ENCODE results near the gene CNIH1.
"Not testable (repeated sequence)": the region's sequence is repeated elsewhere in the genome, so short reads cannot be mapped to it uniquely, and the experiment has no call there.

Gene CNIH1

DNA sequence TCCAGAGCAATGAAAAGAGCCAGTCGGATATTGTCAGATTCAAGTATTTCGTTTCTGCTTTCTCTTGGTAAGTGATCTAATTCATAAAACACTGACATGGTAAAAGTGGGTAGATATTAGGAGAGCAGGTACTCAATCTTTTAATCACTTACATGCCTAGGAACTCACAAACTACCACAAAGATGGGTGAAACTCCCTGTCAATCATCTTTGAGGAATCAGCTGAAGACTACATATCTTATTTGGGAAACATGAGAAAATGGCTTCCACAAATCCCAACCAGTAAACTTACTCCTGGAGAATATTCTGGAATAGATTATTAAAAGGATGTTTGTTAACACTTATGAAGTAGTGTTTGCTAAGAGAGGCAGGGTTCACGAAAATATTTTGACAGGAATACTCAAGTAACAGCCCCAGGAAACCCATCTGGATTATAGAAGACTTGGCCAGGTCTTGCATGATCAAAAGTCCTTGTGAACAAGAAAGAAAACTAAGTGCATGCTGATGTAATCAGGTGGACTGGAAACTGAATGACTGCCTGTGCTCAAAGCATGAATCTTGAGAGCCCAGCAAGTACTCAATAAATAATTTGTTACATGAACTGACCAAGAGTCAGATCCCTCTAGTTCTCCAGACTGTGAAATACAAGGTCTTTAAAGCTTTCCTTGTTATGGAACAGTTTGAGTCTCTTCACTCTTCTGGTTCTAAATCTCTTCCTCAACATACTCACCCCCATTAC is 15.5 kb downstream of the CNIH1 start:
- DNase-seq, result no peak

DNA sequence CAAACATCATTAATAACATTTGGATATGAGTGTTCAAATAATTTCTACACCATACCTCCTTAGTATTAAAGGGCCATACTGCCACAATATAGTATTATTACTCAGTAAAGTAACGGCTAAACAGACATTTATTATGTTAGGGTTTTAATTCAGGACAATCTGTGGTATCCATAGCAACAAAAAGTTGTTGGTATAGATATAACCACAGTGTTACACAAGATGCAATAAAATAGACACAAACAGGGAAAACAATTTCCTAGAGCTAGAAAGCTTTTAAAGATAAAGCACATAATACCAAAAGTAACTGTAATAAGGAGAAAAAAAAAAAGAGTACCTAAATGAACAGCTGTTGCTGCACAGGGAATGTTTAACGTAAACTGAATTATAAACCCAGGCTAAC is 16.1 kb downstream of the CNIH1 start:
- DNase-seq, result no peak

DNA sequence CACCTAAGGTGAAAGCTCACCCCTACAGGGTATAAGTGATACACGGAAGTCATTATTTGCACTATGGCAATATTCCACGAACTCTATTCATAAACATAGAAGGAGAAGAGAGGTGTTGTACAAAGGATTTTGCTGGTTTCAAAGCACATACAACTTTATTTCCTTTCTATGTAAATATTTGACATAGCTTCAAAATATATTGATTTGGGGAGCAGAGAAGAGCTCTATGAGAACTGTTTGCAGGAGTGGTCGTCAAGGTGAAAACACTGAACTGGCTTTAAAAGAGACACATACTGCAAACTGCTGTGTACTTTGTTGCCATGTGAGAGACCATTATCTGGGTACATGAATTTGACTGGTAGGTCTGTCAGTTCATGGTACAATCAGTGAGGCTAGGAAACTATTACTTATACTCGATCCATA is 16.7 kb downstream of the CNIH1 start:
- no peak for DNase-seq

DNA sequence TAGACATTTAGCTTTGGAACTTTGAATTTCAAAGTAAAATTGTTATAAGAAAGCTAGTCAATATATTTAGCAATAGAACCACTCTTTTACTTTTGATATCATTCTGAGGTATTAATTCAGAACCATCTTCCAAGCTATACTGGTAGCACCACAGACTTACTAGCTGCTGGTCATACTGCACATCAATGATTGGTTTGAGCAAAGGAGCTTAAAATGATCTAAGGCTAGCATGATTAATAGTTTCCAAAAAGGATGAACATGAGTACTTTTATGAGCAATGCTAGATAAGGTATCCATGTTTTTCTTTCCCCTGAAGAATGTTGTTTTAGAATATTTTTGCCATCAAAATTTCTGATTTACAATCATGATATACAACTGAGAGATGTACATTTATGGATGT is 17.2 kb downstream of the CNIH1 start:
- no peak for DNase-seq

DNA sequence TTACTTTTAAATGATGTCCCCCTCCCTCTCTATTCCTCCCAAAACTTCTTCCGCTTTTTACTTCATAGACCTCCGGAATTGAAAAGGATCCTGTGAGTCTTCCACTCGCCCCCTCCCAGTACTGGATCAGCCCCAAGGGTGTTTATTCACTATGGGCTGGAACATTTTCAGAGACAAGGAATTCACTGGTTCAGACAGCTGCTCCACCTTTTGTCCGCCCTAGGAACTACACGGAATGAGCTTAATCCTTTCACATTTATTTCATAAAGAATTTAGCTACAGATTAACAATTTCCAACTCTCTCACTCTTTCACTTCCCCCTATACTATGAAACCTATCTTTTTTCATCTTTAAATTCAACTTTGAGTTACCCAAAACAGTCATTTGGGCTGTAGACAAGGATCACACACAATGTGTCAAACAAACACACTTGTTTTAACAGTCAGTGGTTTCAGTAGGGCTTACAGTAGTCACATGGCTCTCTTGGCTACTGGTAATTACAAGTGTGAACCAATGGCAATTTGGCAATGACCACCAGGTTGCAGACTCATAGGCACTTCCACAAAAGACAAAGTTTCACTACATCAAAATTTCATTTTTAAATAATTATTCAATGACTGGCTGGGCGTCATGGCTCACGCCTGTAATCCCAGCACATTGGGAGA is 20.6 kb downstream of the CNIH1 start:
- DNase-seq, result peak; percentile 8

DNA sequence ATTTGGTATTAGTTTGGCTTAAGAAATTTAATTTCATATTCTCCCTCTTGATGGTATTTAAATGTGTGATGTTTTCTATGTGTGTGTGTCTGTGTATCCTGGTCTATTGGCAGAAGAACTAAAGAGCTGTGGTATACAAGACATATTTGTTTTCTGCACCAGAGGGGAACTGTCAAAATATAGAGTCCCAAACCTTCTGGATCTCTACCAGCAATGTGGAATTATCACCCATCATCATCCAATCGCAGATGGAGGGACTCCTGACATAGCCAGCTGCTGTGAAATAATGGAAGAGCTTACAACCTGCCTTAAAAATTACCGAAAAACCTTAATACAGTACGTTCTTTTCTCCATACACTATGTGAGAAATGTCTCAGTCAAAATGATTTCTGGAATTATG is 29.8 kb downstream of the CNIH1 start:
- no peak for DNase-seq

DNA sequence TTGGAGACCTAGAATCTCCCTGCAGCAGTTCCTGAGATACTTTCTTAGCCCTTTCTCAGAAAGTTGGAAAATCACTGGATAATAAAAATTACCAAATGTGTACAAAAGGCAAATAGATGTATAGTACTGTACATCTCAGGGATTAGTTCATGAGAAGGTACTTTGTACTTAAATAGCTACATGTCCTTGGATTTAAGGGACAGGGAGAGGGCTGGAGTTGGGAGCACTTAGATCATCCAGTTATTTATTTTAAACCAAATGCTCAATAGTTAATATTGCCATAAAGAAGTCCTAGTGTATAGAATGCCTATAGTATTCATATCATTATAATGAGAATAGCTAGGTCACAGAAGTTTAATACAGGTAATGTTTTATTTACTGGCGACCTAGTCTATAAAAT is 31.0 kb downstream of the CNIH1 start:
- DNase-seq, result no peak

DNA sequence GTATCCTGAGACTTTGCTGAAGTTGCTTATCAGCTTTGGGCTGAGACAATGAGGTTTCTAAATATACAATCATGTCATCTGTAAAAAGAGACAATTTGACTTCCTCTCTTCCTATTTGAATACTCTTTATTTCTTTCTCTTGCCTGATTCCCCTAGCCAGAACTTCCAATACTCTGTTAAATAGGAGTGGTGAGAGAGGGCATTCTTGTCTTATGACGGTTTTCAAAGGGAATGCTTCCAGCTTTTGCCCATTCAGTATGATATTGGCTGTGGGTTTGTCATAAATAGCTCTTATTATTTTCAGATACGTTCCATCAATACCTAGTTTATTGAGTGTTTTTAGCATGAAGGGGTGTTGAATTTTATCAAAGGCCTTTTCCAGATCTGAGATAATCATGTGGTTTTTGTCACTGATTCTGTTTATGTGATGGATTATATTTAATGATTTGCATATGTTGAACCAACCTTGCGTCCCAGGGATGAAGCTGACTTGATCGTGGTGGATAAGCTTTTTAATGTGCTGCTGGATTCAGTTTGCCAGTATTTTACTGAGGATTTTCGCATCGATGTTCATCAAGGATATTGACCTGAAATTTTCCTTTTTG is 37.7 kb downstream of the CNIH1 start:
- DNase-seq, result not testable (repeated sequence)

DNA sequence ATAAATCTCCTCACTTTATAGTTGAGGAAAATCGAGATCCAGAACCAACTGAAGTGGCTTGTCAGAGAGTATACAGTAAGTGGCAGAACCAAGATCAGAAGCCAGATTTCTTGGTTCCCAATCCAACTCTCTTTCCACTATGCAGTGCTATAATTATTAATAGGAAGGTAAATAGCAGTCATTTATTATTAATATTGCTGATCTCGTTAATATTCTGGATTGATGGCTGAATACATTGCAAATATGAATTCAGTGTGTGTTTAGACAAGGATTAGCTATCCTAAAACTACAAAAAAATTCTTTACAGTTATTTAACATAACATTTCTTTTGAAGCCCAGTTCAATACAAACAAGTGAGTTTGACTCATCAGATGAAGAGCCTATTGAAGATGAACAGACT is 41.6 kb downstream of the CNIH1 start:
- no peak for DNase-seq

DNA sequence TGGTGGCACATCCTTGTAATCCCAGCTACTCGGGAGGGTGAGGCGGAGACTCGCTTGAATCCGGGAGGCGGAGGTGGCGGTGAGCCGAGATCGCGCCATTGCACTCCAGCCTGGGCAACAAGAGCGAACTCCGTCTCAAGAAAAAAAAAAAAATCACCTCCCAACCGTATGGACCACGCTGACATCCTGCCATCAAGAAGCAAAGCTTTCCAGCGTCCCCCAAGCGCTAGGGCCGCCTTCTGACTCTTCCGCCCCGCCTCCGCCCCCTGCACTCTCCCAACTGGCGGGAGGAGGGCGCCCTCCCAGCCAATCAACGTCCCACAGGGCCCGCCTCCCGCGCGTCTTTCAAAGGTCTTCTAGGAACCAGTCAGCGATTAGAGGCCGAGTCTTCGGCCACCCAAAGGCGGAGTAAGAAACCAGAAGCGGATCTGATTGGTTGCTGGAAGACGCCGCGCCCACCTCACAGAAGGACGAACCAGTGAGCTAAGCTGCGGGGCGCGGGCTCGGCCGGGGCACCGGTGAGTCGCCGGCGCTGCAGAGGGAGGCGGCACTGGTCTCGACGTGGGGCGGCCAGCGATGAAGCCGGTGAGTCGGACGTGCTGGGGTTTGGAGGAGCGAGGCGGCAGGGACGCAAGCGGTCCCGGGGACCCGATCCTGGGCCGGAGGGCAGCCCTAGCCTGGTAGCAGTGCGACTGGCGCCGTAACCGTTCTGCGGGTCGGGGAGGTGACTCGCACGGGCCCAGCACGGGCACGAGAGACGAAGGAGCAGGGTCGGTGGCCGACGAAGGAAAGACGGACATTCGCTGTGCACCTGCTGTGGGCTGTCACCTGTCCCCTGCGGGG is 44.5 kb downstream of the CNIH1 start, which contains the start of gene CDKN3:
TSS of gene CDKN3 (plus strand) at position 515 of the 843 bp plus-strand sequence. CDS start at position 577, 62 bp downstream.
- DNase-seq, result peak; percentile 98

DNA sequence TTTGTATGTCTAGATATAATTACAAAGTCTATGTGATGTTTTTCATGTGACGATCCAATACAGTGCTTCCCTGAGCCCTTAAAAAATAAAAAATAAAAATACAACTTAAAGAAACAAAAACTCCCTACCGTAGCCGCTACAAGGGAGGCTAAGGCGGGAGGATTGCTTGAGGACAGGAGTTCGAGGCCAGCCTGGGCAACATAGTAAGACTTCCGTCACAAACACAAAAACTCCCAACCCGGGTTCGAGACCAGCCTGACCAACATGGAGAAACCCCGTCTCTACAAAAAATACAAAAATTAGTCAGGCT is 45.0 kb downstream of the CNIH1 start:
- no peak for DNase-seq

DNA sequence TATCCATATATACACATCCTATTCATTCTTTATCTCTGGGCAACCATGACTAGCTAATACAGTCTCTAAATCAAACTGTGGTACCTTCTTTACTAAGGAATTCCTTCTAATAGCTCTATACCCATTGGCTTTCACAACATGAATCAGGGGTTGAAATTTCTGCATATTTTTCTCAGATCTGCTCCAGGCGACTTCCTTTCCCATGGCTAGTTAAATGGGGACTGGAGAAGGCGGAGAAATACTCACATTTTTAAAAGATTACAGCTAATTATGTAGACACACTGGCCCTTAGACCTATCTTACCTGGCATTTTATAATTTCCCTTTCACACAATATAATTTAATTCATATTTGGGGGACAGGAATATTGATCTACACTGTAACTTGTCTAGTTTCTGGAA is 45.5 kb downstream of the CNIH1 start:
- no peak for DNase-seq

DNA sequence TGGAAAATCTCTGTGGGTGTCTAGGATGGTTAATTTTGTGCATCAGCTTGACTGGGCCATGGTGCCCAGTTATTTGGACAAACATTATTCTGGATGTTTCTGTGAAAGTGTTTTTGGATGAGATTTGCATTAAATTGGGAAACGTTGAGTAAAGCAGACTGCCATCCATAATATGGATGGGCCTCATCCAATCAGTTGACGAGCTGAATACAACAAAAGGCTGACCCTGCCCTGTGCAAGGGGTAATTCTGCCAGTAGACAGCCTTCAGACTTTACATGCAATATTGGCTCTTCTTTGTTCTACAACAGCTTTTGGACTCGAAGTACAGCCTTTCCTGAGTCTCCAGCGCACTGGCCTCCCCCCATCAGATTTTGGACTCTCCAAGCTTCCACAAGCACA is 45.9 kb downstream of the CNIH1 start:
- DNase-seq, result no peak

DNA sequence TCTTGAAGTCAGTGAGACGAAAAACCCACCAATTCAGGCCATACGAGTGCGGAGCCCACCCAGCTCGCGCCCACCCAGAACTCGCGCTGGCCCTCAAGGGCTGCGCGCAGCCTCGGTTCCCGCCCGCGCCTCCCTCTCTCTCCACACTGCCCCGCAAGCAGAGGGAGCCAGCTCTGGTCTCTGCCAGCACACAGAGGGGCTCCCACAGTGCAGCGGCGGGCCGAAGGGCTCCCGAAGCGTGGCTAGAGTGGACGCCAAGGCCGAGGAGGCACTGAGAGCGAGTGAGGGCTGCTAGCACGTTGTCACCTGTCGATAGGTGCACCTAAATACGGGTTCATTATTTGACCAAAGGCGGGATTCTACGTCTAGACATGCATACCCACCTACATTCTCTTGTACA is 46.6 kb downstream of the CNIH1 start:
- no peak for DNase-seq

DNA sequence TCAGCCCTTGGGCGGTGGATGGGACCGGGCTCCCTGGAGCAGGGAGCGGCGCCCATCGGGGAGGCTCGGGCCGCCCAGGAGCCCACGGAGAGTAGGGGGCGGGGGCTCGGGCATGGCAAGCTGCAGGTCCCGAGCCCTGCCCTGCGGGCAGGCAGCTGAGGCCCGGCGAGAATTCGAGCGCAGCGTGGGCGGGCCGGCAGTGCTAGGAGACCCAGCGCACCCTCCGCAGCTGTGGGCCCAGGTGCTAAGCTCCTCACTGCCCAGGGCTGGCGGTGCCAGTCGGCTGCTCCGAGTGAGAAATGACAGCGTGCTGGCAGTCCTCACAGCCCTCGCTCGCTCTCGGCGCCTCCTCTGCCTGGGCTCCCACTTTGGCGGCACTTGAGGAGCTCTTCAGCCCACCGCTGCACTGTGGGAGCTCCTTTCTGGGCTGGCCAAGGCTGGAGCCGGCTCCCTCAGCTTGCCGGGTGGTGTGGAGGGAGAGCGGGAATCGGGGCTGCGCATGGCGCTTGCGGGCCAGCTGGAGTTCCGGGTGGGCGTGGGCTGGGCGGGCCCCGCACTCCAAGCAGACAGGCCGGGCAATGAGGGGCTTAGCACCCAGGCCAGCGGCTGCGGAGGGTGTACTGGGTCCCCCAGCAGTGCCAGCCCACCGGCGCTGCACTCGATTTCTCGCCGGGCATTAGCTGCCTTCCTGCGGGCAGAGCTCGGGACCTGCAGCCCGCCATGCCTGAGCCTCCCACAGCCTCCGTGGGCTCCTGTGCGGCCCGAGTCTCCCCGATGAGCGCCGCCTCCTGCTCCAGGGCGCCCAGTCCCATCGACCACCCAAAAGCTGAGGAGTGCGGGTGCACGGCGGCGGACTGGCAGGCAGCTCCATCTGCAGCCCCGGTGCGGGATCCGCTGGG is 47.9 kb downstream of the CNIH1 start:
- DNase-seq, result not testable (repeated sequence)

DNA sequence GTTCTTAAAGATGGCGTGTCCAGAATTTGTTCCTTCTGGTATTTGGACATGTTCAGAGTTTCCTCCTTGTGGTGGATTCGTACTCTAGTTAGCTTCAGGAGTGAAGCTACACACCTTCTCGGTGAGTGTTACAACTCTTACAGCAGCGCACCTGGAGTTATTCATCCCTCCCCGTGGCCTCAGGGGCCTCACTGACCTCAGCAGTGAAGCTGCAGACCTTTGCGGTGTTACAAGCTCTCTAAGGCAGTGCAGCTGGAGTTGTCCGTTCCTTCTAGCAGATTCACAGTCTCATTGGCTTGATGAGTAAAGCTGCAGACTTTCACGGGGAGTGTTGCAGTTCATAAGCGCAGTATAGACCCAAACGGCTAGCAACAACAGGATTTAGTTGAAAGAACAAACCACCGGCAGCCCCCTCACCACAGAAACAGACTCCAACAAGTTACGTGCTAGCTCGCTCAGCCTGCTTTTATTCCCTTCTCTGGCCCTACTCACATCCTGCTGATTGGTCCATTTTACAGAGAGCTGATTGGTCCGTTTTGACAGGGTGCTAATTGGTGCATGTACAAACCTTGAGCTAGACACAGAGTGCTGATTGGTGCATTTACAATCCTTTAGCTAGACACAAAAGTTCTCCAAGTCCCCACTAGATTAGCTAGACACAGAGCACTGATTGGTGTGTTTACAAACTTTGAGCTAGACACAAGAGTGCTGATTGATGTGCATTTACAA is 48.9 kb downstream of the CNIH1 start:
- no peak for DNase-seq

DNA sequence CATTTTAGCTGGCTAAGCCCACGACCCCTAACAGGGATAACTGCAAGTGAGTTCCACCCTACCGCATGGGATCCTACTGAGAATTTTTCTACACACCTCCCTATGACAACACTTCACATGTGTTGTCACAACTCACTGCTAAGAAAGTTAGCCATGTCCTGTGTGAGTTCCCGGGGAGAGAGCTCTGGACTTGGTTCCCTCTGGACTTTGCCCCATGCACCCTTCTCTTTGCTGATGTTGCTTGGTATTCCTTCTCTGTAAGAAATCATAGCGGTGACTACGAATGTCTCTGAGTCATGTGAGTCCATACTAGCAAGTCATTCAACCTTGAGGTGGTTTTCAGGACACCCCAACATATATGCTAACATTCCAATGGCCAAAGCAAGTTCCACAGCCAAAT is 53.8 kb downstream of the CNIH1 start:
- DNase-seq, result no peak

DNA sequence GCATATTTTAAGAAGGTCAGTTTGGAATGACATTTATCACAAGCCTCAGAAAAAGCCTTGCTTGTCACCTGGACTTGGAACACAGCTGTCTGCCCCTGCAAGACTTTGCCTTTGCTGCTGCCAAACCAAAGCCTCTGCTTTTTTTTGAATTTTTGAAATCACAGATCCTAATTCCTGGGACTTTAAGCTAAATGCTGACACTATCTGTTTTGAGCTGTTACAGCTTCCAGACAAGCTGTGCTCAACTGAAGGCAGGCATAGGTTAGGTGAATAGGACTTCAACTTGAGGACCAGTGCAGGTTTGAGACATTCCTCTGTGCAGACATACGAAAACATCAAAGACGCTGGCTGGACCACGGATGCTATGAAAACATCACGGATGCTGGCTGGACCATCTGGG is 55.6 kb downstream of the CNIH1 start:
- DNase-seq, result no peak

DNA sequence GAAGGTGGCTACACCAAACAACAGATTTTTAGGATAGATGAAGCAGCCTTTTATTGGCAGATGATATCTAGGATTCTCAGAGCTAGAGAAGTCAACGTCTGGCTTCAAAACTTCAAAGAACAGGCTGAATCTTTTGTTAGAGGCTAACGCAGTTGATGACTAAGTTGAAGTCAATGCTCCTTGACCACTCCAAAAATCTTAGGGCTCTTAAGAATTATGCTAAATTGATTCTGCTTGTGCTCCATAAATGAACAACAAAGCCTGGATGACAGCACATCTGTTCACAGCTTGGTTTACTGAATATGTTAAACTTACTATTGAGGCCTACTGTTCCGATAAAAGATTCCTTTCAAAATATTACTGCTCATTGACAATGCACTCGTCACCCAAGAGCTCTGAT is 57.3 kb downstream of the CNIH1 start:
- DNase-seq, result no peak

DNA sequence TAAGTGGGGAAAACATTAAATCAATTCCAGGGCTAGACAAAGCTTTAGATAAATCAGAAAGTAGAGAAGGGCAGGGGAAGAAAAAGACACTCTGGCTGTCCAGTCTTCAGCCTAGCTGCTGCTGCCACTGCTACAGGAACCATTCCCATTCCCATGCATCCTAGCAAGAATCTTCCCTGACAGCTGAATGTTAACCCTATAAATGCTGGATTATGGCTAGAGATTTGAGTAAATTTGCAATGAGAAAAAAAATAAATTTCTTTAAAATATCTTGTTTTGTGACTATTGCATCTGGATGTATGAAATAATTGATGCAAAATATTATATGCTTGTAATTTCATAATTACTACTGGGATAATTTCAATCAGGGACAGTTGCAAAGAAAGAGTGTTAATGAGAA is 59.4 kb downstream of the CNIH1 start:
- DNase-seq, result no peak

DNA sequence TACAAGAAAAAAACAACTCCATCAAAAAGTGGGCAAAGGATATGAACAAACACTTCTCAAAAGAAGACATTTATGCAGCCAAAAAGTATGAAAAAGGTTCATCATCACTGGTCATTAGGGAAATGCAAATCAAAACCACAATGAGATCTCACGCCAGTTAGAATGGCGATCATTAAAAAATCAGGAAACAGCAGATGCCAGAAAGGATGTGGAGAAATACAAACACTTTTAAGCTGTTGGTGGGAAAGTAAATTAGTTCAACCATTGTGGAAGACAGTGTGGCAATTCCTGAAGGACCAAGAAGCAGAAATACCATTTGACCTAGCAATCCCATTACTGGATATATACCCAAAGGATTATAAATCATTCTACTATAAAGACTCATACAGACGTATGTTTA is 60.6 kb downstream of the CNIH1 start:
- DNase-seq, result not testable (repeated sequence)

DNA sequence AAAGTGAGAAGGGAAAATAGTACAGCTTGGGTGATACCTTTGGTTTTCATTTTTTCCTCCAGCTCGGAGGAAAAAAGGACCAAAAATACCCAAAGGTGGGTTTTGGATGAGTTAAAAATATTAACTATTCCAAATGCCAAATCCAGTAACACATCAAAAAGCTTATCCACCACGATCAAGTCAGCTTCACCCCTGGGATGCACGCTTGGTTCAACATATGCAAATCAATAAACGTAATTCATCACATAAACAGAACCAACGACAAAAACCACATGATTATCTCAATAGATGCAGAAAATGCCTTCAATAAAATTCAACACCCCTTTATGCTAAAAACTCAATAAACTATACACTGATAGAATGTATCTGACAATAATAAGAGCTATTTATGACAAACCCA is 62.3 kb downstream of the CNIH1 start:
- DNase-seq, result not testable (repeated sequence)
